Central memory CD4-positive, alpha-beta T cell (primary cell): ENCODE data around the gene GEMIN7.
A peak's percentile ranks its signal among the peaks of the same experiment; 100 is the strongest.
"Not testable (repeated sequence)": the region's sequence is repeated elsewhere in the genome, so short reads cannot be mapped to it uniquely, and the experiment has no call there.

Experiments used
- DNase-seq: peaks from one replicate; pipeline ENCODE4 v3.0.0; 2022

The GEMIN7 gene

DNA sequence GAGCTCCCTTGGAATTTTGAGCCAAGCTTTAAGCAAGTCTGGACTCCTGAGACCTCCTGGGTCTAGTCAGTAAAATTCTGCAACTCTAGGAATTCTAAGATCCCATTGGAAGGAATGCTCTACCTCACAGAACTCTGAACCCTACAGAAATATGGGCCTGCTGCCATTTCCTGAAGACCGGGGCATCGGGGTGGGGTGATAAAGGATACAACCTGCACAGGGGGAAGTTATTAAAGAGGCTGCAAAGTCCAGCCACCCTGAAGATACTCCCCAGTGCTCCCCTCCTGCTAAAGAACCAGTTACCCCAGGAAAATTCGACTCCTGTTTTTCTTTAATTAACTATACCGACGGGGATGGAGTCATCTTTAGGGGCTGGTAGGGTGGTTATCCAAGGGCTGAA, 11.5 kb downstream of the GEMIN7 start:
- DNase-seq: no peak

GRCh38 chr19:45091031-45091923, 12.2 kb downstream of the GEMIN7 start:
- DNase-seq: peak; percentile 94

DNA sequence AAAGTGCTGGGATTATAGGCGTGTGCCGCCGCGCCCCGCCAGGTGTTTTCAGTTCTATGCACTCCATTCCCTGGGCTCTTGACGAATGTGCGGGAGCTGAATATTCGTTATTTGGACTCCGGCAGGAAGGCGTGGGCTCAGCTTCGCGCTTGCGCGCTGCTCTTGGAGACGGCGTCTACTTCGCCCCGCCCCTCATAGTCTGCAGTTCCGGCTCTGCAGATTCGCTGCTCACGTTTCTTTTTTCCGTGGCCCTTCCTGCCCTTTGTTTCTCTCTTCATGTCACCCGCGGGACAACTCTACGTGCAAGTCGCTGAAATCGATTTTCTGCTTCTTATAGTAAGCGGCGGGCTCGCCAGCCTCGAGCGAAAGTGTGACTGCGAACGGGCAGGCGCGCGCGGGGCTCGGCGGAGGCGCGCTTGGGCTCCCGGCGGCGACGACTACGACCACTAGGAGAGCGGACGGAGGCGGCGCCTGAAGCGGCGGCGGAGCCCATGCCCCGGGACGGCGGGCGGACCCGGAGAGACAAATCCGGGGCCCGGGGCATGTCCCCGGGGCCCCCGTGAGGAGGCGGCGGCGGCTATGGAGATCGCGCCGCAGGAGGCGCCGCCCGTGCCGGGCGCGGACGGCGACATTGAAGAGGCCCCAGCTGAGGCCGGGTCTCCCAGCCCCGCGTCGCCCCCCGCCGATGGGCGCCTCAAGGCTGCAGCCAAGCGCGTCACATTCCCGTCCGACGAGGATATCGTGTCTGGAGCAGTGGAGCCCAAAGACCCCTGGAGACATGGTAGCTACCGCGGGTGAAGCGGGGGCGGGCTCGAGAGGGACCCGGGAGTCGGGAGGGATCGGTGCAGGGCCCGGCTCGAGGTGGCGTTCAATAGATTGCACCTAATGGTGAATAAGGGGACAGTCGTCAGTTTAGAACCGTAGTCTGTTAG, 14.0 kb downstream of the GEMIN7 start, which contains the start of gene PPP1R37:
Gene PPP1R37, plus strand, starts transcription at position 433 of the 932 bp plus-strand sequence. Its CDS starts 147 bp downstream, at position 580.
- DNase-seq: peak; percentile 93

DNA sequence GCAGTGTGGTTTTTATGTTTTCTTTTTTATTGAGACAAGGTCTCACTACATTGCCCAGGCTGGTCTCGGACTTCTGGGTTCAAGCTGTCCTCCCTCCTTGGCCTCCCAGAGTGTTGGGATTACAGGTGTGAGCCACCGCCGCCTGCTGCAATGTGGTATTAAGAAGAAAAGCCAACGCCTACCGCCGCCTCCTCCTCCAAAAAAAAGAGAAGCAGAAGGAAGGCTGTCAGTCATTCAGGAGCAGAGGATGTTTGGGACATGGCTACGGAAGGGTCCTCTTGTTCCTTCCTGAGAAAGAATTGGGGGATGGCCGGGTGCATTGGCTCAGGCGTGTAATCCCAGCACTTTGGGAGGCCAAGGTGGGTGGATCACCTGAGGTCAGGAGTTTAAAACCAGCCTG, 15.1 kb downstream of the GEMIN7 start:
- no peak for DNase-seq

DNA sequence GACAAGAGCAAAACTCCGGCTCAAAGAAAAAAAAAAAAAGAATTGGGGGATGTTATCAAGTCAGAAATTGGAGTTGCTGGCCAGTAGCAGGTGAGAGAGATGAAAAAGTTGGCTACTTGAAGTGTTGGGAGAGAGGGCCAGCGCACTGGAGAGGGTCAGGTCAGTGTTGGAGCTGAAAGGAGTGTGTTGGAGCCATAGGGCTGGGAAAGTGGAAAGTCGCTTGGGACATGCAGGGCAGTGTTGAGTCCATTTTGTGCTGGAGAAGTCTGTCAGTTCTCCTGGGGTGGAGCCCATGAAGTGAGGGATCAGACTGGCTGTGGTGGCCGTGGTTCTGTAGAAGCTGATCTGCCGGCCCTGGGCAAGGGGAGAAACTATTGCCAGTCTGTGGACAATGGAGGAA, 15.6 kb downstream of the GEMIN7 start:
- no peak for DNase-seq

- no peak for DNase-seq
These were observed 16.7 kb downstream of the GEMIN7 start for GRCh38 chr19:45095496-45096413.

- DNase-seq: no peak
These were observed 17.6 kb downstream of the GEMIN7 start for GRCh38 chr19:45096700-45097099.

GRCh38 chr19:45097450-45097775, 18.4 kb downstream of the GEMIN7 start:
- DNase-seq: no peak

DNA sequence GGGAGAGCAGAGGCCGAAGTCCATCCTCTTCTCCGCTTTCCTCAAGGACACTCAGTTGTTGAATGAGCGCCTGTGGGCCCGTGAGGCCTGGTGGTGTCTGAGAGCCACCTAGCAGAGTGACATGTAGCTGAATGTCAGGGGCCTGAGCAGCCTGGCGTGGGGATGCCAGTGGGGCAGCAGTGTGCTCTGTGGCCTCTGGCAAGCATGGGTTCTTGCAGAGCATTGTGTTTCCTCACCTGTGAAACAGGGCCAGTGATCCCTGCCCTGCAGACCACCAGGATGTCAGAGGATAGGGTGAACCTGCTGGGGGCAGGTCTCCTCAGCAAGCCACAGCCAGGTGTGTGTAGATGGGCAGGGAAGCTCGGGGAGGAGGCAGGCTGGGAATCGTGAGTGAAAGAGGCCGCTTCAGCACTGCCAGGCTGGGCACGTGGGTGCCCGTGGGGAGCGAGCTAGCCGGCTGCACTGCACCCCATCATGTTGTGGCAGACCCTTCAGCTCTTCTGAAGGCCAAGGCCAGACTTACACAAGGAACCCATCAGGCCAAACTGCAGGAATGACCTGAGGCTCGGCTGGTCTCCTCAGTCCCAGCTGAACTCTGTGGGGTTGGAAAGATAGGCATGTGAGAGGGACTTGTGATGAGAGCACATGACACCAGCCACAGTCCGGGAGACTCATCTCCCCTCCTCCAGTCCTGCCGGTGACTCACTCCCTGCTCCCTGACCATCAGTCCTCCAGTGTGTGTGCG, 18.9 kb downstream of the GEMIN7 start:
- no peak for DNase-seq

DNA sequence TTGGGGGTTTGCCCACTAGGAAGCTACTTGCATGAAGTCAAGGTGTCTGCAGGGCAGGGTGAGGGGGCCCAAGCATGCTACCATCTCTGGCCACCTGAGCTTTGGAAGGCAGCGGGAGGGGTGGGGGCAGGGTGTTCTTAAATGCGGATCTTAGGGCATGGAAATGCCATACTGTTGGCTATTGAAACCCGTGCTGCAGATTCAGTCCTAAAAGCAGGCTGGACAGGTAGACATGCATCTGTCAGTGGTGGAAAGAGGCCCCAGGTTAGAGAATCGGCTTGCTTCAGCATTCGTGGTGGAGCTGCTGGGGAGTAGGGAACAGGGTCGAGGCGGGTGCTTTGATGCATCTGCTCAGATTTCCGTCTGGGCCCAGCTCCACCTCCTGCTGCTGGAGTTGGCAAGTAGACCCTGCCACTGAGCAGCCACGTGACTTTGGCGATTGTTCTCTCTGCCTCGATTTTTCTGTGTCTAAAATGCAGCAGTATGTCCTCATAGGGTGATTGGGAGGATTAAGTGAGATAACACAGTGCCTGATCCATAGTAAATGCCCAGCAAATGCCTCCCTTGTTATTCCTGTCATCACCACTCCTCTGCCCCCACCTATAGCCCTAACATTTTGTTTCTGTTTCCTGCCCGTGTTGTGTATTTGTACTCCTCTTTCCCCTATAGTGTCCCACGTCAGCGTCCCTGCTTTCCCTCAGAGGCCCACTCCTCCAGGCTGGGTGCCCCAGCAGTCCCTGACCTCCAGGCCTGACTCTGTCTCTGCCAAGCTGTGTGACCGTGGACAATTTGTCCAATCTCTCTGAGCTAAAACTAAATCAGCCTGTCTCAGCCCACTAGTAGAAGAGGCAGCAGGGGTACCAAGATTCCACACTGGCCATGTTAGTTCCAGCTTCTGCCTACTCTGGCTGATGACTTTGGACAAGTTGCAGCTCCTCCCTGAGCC, 19.7 kb downstream of the GEMIN7 start:
- DNase-seq: no peak

DNA sequence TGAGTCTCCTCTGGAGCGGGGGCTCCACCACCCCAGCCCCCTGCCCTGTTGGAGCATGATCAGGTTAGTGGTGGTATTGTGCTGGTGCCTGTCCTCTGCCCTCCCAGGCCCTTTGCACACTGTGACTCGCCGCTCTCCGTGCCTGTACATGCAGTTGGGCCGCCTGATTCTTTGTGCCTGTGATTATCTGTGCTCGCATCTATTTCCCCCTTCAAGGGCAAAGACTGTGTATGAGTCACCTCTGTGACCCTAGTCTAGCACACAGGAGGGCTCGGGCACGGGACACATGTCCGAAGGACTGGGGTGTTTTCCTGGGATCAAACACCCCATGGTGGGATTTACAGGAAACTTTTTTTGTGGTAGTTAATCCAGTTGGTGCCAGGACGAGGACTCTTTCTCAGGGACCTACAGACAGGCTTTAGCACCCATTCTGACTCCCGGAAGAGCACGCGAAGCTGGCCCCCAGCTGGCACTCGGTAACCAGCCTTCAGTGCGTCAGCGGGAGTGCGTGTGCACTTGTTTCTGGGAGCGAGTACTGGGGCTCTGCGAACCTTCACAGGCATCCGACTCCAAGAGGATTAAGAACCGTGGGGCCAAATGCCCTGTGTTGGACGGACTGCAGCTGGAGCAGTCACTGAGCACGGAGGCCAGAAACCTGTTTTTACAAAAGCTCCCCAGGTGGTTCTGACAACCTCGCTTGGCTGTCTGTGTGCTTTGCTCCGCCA, 20.6 kb downstream of the GEMIN7 start:
- no peak for DNase-seq

DNA sequence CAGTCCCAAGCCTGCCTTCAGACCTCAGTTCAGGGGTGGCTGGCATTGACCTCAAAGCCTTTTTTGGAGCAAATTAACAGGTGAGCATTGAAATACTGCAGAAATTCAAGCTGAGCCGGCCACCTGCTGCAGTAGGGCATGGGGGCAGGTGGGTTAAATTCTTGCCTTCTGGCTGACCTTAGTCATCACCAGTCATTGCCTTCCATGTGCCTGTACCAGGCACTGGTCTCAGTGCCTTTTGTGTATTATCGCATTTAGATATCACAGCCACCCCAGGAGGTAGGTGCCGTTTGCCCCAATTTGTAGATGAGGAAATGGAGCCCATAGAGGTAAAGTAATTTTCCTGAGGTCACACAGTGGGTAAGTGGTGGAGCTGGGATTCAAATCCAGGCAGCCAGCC, 21.1 kb downstream of the GEMIN7 start:
- DNase-seq: no peak

DNA sequence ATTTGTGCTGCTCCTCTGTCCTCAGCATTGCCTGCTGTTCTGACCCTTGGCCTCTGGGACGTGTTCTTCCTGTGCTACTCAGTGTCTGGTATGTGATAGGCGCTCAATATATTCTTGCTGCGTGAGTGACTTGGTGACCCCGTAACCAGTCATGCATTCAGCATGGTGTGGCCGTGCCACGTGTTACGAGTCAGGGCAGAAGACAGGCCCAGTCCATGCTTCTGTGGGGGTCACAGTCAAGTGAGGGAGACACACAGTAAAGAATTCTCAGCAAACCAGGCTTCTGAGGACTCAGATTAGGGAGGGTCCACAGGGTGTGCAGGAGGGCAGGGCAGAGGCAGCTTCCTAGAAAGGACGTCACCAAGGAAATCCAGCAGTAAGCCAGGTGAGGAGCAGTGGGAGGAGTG, 21.8 kb downstream of the GEMIN7 start:
- DNase-seq: no peak

- no peak for DNase-seq
These were observed 22.7 kb downstream of the GEMIN7 start for GRCh38 chr19:45101806-45102205.

DNA sequence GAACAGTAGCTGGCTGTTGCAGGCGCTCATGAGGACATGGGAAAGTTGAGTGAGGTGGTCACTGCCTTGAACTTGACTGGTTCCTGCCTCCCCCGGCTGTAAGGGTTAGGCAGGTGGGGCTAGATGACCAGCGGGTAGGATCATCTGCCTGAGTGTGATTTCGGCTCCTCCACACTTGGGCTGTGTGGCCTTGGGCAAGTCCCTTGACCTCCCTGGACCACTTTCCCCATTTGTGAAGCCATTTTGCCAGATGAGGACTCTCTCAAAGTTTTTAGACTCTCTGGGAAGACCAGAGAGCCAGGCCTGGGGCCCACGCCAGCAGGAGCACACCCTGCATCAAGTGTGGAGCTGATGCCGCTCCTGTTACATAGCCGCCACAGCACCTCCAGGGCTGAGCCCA, 23.4 kb downstream of the GEMIN7 start:
- no peak for DNase-seq

DNA sequence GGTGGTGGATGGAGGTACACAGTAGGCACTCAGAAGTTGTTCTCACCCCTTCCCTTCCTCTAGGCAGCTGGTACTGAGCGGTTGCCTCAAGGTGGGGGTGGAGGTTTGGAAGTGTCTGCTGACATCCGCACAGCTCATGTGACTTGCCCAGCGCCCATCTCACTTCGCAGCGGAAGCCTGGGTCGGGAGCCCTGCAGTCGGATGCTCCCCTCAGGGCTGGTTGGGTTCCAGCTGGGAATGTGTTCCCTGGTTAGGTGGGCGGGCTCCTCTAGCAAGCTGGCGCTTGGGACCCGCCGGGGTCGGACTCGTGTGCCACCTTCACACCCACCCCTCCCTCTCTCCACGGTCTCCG, 24.1 kb downstream of the GEMIN7 start:
- peak; percentile 53 for DNase-seq

DNA sequence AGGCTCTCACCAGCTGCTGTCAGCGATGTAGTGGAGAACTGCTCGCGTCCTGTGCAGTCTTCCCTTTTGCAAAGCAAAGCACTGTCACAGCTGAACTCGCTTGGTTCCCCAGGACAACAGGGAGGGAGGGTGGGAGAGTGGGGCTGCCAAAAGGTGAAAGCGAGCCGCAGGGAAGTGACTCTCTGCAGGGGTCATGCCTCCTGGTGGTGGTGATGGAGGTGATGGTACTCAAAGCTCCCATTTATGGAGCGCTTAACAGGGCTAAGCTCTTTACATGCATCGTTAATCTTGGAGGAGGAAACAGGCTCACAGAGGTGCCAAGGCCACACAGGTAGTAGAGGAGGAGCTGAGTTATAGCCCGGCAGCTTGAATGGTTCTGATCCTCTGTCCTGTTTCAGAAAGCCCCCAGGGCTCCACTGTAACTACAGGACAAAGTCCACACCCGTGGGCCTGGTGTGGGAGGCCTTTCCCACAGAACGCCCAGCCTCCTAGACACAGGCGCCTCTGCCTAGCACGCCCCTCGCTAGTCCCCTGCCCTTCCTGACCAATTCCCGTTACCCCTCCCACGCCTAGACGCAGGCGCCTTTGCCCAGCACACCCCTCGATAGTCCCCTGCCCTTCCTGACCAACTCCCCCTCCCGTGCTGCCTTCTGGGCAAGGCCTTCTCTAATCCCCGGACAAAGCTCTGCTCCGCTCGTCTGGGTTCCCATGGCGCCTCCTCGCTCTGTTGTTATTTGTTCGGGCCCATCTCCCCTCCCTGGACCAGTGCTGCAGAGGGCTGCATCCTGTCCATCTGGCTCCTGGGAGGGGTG, 24.7 kb downstream of the GEMIN7 start:
- DNase-seq: no peak

DNA sequence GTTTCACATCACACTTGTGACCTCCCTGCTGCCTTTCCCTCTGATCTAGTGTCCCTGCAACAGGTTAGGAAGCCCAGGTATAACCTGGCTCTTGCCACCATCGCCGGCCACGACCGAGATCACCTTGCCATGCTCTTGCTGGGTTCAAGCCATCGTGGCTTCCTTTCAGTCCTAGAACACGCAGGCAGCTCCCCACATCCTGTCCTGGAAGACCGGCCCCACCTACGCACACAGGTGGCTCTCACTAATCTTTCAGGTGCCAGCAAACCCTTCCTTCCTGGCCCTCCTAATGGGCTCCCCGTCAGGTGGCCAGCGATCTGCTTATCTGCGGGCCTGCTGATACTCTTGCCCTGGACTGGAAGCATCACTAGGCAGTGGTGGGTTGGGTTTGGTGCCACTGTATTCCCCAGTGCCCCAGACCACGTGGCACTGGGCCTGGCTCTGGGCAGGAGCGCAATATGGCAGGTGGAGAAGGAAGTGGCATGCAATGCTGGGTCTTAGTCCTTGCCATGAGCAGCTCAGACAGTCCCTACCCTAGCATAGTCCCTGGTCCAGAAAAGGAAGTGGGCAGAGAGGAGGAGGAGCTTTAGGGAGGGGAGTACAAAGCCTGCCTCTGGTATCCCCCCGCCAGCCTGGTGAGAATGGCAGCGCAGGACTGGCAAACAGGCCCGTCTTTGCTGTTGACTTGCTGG, 25.7 kb downstream of the GEMIN7 start:
- no peak for DNase-seq

- not testable (repeated sequence) for DNase-seq
These were observed 27.3 kb downstream of the GEMIN7 start for GRCh38 chr19:45106363-45106762.
